NB4 (cell line): ENCODE results near the gene MRNIP.

Experiments used
- POLR2A ChIP-seq: IDR thresholded peaks from 2 replicates; pipeline ENCODE4 v1.6.1; 2011; ENCODE audit warnings: mild to moderate bottlenecking; ENCODE audit not compliant: insufficient read length; ENCODE audit errors: extremely low read depth
- TF ChIP-seq, protein P1 (sequence below): IDR thresholded peaks from one replicate; pipeline ENCODE4 v1.5.1; 2012; ENCODE audit warnings: low read depth, low read length

DNA sequence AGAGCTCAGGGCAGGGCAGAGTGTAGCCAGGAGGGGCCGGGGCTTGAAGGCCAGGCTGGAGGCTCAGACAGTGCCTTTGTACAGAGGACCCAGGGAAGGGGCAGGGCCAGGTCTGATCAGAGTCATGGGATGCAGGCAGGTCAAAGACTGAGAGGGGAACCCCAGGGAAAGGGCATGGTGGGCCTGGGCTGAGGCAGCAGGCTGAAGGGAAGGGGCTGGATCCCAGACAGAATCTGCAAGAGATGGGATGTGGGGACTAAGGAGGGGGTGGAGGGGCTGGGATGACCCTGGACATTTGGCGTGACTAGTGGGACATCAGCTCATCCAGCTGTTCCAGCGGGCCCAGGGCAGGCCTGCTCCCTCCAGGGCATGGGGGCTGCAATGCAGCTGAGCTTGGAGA, 15.5 kb upstream of the MRNIP start:
- TF ChIP-seq, protein P1, sequence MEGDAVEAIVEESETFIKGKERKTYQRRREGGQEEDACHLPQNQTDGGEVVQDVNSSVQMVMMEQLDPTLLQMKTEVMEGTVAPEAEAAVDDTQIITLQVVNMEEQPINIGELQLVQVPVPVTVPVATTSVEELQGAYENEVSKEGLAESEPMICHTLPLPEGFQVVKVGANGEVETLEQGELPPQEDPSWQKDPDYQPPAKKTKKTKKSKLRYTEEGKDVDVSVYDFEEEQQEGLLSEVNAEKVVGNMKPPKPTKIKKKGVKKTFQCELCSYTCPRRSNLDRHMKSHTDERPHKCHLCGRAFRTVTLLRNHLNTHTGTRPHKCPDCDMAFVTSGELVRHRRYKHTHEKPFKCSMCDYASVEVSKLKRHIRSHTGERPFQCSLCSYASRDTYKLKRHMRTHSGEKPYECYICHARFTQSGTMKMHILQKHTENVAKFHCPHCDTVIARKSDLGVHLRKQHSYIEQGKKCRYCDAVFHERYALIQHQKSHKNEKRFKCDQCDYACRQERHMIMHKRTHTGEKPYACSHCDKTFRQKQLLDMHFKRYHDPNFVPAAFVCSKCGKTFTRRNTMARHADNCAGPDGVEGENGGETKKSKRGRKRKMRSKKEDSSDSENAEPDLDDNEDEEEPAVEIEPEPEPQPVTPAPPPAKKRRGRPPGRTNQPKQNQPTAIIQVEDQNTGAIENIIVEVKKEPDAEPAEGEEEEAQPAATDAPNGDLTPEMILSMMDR = no peak
- no peak for TF ChIP-seq POLR2A
